Adrenal gland (tissue), 12 donors: ENCODE measurements around the gene ENTPD8. TPM values are rescaled to one million over a fixed set of nuclear protein-coding genes. Genes with fewer than 3 reads are reported as not detected.

Experiments
- DNase-seq, 7 donors: peaks; one replicate each; pipeline ENCODE4 v3.0.0-alpha.2; 2019 to 2020
- H3K27ac ChIP-seq, 5 donors: fragments of 200-600 bp; sonication (generic) in 4 of 5; 1 replicate in 3 of 5; 2 replicates in 2 of 5; pipeline versions ENCODE4 v1.5.1 to v1.8.0; 2016 to 2020; ENCODE audit warnings: mild to moderate bottlenecking in 1 of 5
- H3K27me3 ChIP-seq: fragments of 200-600 bp; 2 replicates; pipeline ENCODE4 v1.8.0; 2021
- H3K36me3 ChIP-seq, 2 donors: fragments of 200-600 bp; replicated peaks in 1 of 2; 1 replicate in 1 of 2; 2 replicates in 1 of 2; pipeline versions ENCODE4 v1.5.1 to v1.8.0; 2018 to 2022
- H3K4me1 ChIP-seq, 2 donors: fragments of 200-600 bp; replicated peaks in 1 of 2; 1 replicate in 1 of 2; 2 replicates in 1 of 2; pipeline versions ENCODE4 v1.5.1 to v1.8.0; 2018 to 2021
- H3K4me3 ChIP-seq, 4 donors: fragments of 200-600 bp; sonication (generic) in 3 of 4; one replicate each; pipeline ENCODE4 v1.5.1; 2016 to 2018
- H3K9me3 ChIP-seq, 3 donors: fragments of 200-600 bp; sonication (generic) in 1 of 3; replicated peaks in 1 of 3; 1 replicate in 2 of 3; 2 replicates in 1 of 3; pipeline versions ENCODE4 v1.5.1 to v1.8.0; 2016 to 2021
- CTCF ChIP-seq, 6 experiments: fragments of 450-650 bp in 4 of 6; fragments of 200-600 bp in 2 of 6; sonication (generic) in 1 of 6; IDR thresholded peaks; 1 replicate in 5 of 6; 2 replicates in 1 of 6; pipeline versions ENCODE4 v1.5.1 to v1.8.0; 2016 to 2021; ENCODE audit warnings: antibody characterized with exemption in 6 of 6, mild to moderate bottlenecking in 2 of 6, moderate library complexity in 1 of 6
- POLR2A ChIP-seq, 2 donors: fragments of 450-650 bp; IDR thresholded peaks; one replicate each; pipeline ENCODE4 v1.6.1; 2017; ENCODE audit warnings: antibody characterized with exemption in 2 of 2, mild to moderate bottlenecking in 2 of 2, moderate library complexity in 1 of 2
- WGBS, 4 donors: extraction: QIAGEN DNeasy Blood & Tissue Kit in 2 of 4; methylation state at CpG; one replicate each; pipeline versions ENCODE4 v1.1.5 to v1.1.7; 2013 to 2017; 5-methylcytosine and 5-hydroxymethylcytosine counted together
- intact Hi-C, 2 donors: fragments of 100-400 bp; cut with DNase I; formaldehyde crosslinking; loops; one replicate each; pipeline versions ENCODE4 v1.14.1 to v1.15.0; 2022 to 2023
- polyA plus RNA-seq, 3 donors: library from polyadenylated mRNA; stranded (reverse); fragments of 200-250 nt in 2 of 3; fragments of 350-450 nt in 1 of 3; fragmentation: Illumina TruSeq in 1 of 3; extraction: RNeasy Lipid Tissue Mini Kit (QIAGEN cat#74804) in 1 of 3; gene quantifications; one replicate each; pipeline ENCODE4 v1.2.3, GENCODE V29; 2013 to 2014
- total RNA-seq, 9 donors: library from RNA; depleted of rRNA in 4 of 9; stranded (reverse); fragments of >200 nt in 4 of 9; fragments of 120-200 nt in 1 of 9; fragmentation: NEBNext Ultra II Directional in 1 of 9; extraction: Animal tissue kit (Norgen Biotek cat#: 25700) in 1 of 9; gene quantifications; one replicate each; pipeline versions ENCODE4 v1.1.0 to v1.2.4, GENCODE V29; 2013 to 2023
- donor health status: healthy with polysubstance abuse.
- donor health status: Bipolar disorder and iron deficiency.
- donor health status: DM: yes; HTN: yes; CAD: no.
- donor health status: DM: no; HTN: no; CAD: no.
- donor health status: DM: no; HTN: no; CAD: no.
- donor health status: DM: yes; HTN: yes; CAD: no.

The ENTPD8 gene
- total and polyA plus RNA-seq, 12 donors: 0.14 to 0.20 (median 0.17) TPM; not detected in 6

GRCh38 chr9:137398561-137399468, 42.3 kb downstream of the ENTPD8 start:
- DNase-seq: no peak
- TF ChIP-seq POLR2A (IDR thresholded peaks at IDR 0.05) (no peak), CTCF (IDR thresholded peaks at IDR 0.05) (no peak)
- Histone ChIP-seq H3K4me3 (no peak overlapping the region), H3K9me3 (no peaks in the 10 kb centered on the region), H3K4me1 (no peaks in the 10 kb centered on the region), H3K36me3 (no peaks in the 10 kb centered on the region), H3K27me3 (no peaks in the 10 kb centered on the region), H3K27ac (no peak overlapping the region)
- intact Hi-C loops: no loop called here
- WGBS, 4 donors: 95 to 97% (median 96%) methylated on average over 48 to 60 of the region's 60 CpGs

- no peak for DNase-seq
- no peaks in the 10 kb centered on the region for H3K4me1 ChIP-seq
- no peak overlapping the region for H3K27ac ChIP-seq
- TF ChIP-seq POLR2A (IDR thresholded peaks at IDR 0.05) (no peak), CTCF (IDR thresholded peaks at IDR 0.05) (no peak)
- H3K4me3 ChIP-seq: no peak overlapping the region
- H3K36me3 ChIP-seq: no peaks in the 10 kb centered on the region
- no peaks in the 10 kb centered on the region for H3K27me3 ChIP-seq
- WGBS, 4 donors: 92 to 95% (median 94%) methylated on average over 19 to 20 of the region's 20 CpGs
- intact Hi-C loops: no loop called here
- no peaks in the 10 kb centered on the region for H3K9me3 ChIP-seq
Measured at GRCh38 chr9:137397675-137398423, 43.3 kb downstream of the ENTPD8 start.

- Histone ChIP-seq H3K27me3 (no peaks in the 10 kb centered on the region), H3K4me1 (no peaks in the 10 kb centered on the region), H3K36me3 (no peaks in the 10 kb centered on the region), H3K4me3 (no peak overlapping the region), H3K9me3 (no peaks in the 10 kb centered on the region), H3K27ac (no peak overlapping the region)
- no peak for DNase-seq
- intact Hi-C loops: no loop called here
- no peak for TF ChIP-seq CTCF (IDR thresholded peaks at IDR 0.05)
- no peak for TF ChIP-seq POLR2A (IDR thresholded peaks at IDR 0.05)
- whole genome bisulfite sequencing, 4 donors: 92 to 96% (median 95%) methylated on average over 17 to 26 of the region's 26 CpGs
Measured at GRCh38 chr9:137396634-137397367, 44.4 kb downstream of the ENTPD8 start.

- Histone ChIP-seq H3K4me3 (no peak overlapping the region), H3K27ac (no peak overlapping the region), H3K27me3 (no peaks in the 10 kb centered on the region), H3K36me3 (no peaks in the 10 kb centered on the region), H3K4me1 (no peaks in the 10 kb centered on the region), H3K9me3 (no peaks in the 10 kb centered on the region)
- TF ChIP-seq CTCF (IDR thresholded peaks at IDR 0.05) (no peak), POLR2A (IDR thresholded peaks at IDR 0.05) (no peak)
- 86 to 91% (median 90%) methylated on average over 15 of the region's 15 CpGs for WGBS, 4 donors
- DNase-seq: no peak
- intact Hi-C loops: no loop called here
Measured at GRCh38 chr9:137396227-137396626, 44.9 kb downstream of the ENTPD8 start.
